ENCODE data around the gene CLN6. TPM values are rescaled to one million over a fixed set of nuclear protein-coding genes. Genes with fewer than 3 reads are reported as not detected.

The CLN6 gene
- polyA plus RNA-seq (ENCODE audit: insufficient read length in 4 of 4) = 10 to 100 TPM; 31.6 to 47.3 (median 38.8) TPM

- peak in 1 of 4 donors; percentile 73 for DNase-seq (ENCODE audit: low read depth in 4 of 4, low spot score in 2 of 4)
These were observed at the start of gene CLN6 for GRCh38 chr15:68229386-68230156. TSS of gene CLN6 (minus strand) at chr15:68229728. CDS start at chr15:68229584, 144 bp downstream.

DNA sequence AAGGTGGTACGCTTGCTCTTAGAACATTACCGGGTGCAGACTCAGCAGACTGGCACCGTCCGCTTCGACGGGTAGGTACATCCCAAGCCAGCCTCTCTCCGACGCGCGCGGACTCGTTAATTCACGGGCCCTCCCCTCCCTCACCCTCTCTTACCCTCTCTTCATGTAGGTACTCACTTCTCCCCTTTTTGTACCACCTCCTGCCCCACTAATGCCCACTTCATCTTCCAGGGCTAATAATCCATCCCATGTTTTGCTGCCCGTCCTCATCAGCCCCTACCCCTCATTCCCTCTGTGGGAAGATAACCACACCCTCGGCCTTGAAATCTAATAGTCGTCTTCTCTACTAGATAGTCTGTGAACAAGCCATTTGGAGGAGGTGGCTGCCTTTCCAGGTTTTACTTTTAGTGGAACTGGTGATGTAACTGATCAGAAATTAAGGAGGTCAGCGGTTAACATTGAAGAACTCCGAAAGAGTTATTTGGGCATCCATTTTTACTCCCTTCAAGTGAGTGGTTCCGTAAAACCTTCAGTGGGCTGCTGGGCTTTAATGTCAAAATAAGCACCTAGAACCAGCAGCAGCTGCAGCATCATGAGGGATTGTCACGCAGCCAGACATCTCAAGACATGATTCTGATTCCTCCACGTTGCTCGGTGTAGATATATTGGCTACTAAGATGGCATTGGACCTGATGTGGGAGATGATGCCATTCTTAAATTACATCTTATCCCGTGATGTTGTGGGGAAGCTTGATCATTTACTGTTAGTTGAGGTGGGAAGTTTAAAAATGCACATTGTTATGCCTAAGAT lies 49.3 kb upstream of the CLN6 start:
- DNase-seq (ENCODE audit: low read depth in 4 of 4, low spot score in 2 of 4) = peak; percentile 26 to 50 (median 35)

GRCh38 chr15:68278345-68278594 lies 48.7 kb upstream of the CLN6 start:
- no peak for DNase-seq (ENCODE audit: low read depth in 4 of 4, low spot score in 2 of 4)

DNA sequence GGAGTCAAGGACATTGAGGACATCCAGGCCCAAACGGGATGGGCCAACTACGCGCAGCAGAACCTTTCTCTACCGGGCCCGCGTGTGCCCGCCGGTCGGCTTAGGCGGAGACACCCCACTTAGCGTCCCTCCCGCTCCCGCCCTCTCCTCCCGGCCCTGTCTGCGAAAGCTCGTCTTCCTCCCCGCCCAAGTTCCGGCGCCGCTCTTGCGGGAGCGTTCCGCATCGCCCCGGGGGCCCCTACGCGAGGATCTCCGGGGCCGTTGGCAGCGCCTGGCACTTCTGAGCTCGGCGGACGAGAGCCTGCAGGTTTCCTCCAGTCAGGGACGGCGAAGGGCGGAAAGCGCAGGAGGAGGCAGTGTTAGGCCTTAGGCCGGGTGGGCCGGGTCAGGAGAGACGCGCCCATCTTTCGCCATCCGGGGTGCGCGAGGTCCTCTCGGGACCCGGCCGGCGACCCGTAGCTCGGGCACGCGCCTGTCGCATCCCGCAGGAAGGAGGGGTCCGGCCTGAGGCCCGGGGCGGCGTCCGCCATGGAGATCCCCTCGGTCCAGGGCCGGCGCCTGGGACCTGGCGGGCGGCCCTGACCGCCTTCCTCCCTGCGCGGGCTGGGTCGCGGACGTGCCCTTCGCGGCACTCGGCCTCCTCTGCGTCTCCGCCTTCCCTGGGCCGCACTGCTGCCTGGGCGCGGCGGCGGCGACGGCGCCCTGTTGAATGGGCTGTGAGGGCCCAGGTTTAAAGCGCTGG lies 48.2 kb upstream of the CLN6 start, which contains the start of gene FEM1B:
Gene FEM1B (plus strand): TSS at position 143 of the 742 bp plus-strand sequence. CDS start 673 bp downstream, outside the sequence.
- peak; percentile 82 to 89 (median 86) for DNase-seq (ENCODE audit: low read depth in 4 of 4, low spot score in 2 of 4)

DNA sequence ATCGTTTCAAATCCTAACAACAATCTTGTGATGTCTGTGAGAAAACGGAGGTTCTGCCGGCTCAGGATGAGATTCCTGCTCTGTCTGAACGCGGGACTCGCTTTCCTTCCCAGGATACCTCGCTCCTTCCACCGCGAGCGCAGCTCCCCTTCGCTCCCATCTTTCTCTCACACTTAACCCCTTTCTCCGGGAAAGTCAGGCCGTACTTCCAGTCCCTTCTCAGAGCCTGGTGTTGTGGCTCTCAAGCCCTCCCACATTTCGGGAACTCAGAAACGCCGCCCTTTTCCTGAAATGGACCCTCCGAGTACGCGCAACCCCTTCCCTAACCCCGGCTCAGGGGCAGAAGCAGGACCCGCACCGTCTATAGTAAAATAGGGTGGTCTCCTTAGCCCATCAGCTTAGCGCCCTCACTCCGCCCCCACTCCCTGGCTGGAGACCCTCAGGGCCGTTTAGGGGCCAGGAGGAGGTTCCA lies 47.6 kb upstream of the CLN6 start:
- peak in 3 of 4 donors; percentile 73 to 90 (median 78) for DNase-seq (ENCODE audit: low read depth in 4 of 4, low spot score in 2 of 4)

GRCh38 chr15:68276668-68277067 lies 47.1 kb upstream of the CLN6 start:
- no peak for DNase-seq (ENCODE audit: low read depth in 4 of 4, low spot score in 2 of 4)

DNA sequence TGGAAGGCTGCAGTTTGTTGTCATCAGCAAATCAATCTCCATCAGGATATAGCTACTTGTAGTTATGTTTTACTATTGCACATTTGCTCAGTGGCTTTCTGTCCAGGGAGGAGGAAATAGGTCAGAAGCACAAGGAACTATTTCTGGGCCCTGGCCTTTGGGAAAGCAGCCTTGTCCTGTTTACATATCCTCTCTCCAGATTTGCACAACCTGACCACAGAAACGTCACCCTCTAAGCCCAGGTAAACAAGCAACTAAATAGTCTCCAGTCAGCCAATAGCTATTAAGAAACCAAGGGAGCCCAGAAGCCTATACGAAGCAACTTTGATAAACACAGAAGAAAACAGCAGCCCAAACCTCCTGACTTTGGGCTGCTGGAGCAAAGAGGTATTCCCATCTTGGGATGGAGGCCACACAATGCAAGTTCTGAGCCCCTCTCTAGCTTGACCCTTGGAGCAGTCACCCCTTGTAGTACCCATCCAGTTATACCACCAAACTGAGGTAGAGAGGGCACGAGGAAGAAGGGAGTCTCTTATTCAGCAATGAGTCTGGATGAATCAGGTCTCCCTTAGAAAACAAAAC lies 45.7 kb upstream of the CLN6 start:
- no peak for DNase-seq (ENCODE audit: low read depth in 4 of 4, low spot score in 2 of 4)

DNA sequence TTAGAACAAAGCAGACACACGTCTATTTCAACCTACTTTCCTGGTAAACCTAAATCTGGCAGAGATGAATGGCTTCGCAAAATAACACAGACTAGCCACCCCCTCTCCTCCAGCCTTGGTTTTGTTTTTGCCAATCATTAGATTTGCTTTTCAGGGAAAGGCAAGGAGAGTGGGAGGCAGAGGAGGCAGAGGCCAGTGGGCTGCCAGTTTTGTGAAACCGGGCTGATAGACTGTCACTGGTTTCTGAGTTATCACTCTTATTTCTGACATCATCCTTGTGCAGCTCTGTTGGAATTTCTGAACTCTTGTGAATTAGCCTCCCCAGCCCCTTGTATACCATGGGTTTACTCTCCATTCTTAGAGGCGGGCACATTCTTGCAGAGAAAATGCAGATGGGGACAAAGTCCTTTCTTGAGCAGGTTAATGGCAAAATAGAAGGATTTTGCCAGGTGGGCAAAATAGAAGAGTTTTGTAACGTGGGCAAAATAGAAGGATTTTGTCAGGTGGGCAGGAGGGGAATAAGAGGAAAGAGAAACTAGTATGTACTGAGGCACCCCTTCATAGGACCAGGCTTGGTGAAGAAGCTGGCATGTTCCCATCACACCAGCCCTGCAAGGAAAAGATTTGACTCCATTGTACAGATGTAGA lies 44.8 kb upstream of the CLN6 start:
- no peak for DNase-seq (ENCODE audit: low read depth in 4 of 4, low spot score in 2 of 4)

DNA sequence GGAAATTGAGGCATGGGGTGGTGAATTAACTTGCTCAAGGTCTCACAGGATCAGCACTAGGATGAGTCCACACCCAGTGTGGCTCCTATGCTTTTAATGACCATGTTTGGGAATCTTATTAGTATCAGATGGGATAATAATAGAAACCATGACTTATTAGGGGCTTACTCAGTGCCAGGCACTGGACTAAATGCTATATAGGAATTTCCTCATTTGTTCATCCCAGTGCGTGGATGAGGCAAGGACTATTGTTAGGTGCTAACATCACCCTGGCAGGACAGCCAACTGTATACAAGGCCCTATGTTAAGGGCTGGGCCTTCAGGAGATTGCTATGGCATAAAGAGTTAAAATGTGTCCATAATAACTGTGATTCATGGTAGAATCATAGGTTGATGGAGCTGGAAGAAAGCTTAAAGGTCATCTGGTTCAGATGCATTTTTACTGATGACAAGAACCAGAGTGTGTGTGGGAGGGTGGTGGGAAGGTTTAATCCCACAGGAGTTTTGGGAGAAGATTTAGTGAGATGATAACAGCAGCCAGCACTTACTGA lies 43.3 kb upstream of the CLN6 start:
- DNase-seq (ENCODE audit: low read depth in 4 of 4, low spot score in 2 of 4) = no peak

- DNase-seq (ENCODE audit: low read depth in 4 of 4, low spot score in 2 of 4) = no peak
These were observed 42.4 kb upstream of the CLN6 start for GRCh38 chr15:68271854-68272471.

DNA sequence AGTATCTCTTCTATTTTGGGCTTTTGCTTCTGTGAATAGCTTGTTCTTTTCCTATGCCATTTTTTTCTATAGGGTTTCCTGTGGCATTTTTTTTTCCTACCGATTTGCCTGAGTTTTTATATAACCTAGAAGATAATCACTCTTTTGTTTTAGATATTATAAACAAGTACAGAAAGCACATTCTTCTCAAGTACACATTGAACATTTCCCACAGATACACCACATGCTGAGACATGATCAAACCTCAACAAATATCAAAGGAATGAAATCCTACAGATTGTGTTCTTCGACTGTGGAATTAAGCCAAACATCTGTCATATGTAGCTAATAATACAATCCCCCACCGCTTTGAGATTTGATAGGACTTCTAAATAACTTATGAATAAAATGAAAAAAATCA lies 38.9 kb upstream of the CLN6 start:
- no peak for DNase-seq (ENCODE audit: low read depth in 4 of 4, low spot score in 2 of 4)

DNA sequence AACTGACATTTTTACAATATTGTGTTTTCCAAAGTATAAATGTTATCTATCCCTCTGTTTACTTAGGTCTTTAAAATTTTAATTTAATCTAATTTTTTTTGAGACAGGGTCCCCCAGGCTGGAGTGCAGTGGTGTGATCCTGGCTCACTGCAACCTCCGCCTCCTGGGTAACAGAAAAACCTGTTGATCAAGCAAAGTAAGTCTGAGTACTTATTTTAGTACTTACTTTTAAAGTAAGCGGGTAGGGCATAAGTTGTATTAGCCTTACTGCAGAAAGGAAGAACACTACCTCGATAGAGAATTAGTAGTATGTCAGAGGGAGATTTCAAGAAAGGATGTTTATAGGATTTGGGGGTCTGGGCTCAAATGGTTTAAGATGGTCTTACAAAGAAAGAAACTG lies 36.1 kb upstream of the CLN6 start:
- no peak for DNase-seq (ENCODE audit: low read depth in 4 of 4, low spot score in 2 of 4)

GRCh38 chr15:68265081-68265480 lies 35.6 kb upstream of the CLN6 start:
- DNase-seq (ENCODE audit: low read depth in 4 of 4, low spot score in 2 of 4) = no peak

DNA sequence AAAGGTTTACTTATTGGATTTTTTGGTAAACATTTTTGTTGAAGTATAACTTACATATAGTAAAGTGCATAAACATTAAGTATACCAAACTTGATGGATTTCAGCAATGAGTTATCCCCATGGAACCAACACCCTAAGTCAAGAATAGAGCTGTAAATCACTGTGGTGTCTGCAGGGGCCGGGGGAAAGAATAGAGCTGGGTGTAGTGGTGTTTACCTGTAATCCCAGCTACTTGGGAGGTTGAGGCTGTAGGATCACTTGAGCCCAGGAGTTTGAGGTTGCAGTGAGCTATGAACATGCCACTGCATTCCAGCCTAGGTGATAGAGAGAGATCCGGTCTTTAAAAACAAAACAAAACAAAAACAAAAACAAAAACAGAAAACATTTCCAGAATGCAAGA lies 34.8 kb upstream of the CLN6 start:
- no peak for DNase-seq (ENCODE audit: low read depth in 4 of 4, low spot score in 2 of 4)

GRCh38 chr15:68262514-68263356 lies 33.2 kb upstream of the CLN6 start:
- no peak for DNase-seq (ENCODE audit: low read depth in 4 of 4, low spot score in 2 of 4)

GRCh38 chr15:68261980-68262379 lies 32.5 kb upstream of the CLN6 start:
- DNase-seq (ENCODE audit: low read depth in 4 of 4, low spot score in 2 of 4) = no peak

DNA sequence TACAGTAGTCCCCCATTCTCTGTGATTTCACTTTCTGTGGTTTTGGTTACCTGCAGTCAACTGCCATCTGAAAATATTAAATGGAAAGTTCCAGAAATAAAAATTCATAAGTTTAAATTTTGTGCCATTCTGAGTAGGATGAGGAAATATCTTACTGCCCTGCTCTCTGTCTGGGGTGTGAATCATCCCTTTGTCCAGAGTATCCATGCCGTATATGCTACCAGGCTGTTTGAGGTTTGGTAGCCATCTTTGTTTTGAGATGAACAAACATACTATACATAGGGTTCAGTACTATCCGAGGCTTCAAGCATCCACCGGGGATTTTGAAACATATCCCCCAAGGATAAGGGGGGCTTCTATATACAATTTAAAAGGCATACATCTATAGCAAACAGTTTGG lies 31.7 kb upstream of the CLN6 start:
- no peak for DNase-seq (ENCODE audit: low read depth in 4 of 4, low spot score in 2 of 4)

DNA sequence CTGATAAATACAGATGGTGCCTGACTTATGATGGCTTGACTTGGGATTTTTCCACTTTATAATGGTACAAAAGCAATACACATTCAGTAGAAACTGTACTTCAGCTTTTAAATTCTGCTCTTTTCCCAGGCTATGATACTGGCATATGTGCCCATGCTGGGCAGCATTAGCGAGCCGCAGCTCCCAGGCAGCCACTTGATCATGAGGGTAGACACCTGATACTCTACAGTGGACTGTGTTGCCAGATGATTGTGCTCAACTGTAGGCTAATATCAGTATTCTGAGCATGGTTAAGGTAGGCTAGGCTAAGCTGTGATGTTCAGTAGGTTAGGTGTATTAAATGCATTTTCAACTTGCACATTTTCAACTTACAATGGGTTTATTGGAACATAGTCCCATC lies 30.4 kb upstream of the CLN6 start:
- DNase-seq (ENCODE audit: low read depth in 4 of 4, low spot score in 2 of 4) = no peak

- DNase-seq (ENCODE audit: low read depth in 4 of 4, low spot score in 2 of 4) = no peak
These were observed 29.2 kb upstream of the CLN6 start for GRCh38 chr15:68258692-68259091.
